ENCODE results near the gene CD58.
"Not testable (repeated sequence)": the region's sequence is repeated elsewhere in the genome, so short reads cannot be mapped to it uniquely, and the experiment has no call there.

The CD58 gene

GRCh38 chr1:116570358-116571214, at the start of gene CD58:
CD58 (minus strand) TSS chr1:116571026; CDS start chr1:116570972, 54 bp downstream.
- ChIA-PET CTCF (interaction anchor here (0.8 kb wide), 1 partner anchor 102 kb away, joined by 4 read pairs; no protein-coding TSS in a partner anchor), POLR2A (interaction anchor here (0.8 to 2.3 kb wide), 4 partner anchors 93 to 489 kb away, joined by 3 to 7 read pairs (median 4); partner anchors contain the start of gene TTF2)
- TF ChIP-seq L3MBTL2 (conservative IDR thresholded peaks at IDR 0.05) (peak; percentile 87), FOXM1 (IDR thresholded peaks at IDR 0.05; ENCODE audit: borderline replicate concordance) (0 out of 2 replicates have a peak, but pooled peaks have one; percentile 44), NFRKB (IDR thresholded peaks at IDR 0.05) (no peak), TARDBP (IDR thresholded peaks at IDR 0.05) (no peak), ARNT (IDR thresholded peaks at IDR 0.05) (no peak)
- peak; percentile 91 for DNase-seq (ENCODE audit: extremely low spot score)

- CTCF ChIA-PET; DNase-seq (ENCODE audit: extremely low spot score); POLR2A ChIA-PET: not testable (repeated sequence)
Measured at GRCh38 chr1:116620392-116620791, 49.6 kb upstream of the CD58 start.

GRCh38 chr1:116619106-116619505, 48.3 kb upstream of the CD58 start:
- POLR2A ChIA-PET; CTCF ChIA-PET; DNase-seq (ENCODE audit: extremely low spot score): not testable (repeated sequence)

- DNase-seq (ENCODE audit: extremely low spot score); CTCF ChIA-PET; POLR2A ChIA-PET: not testable (repeated sequence)
Measured at GRCh38 chr1:116617808-116618207, 47.0 kb upstream of the CD58 start.

- POLR2A ChIA-PET; DNase-seq (ENCODE audit: extremely low spot score); CTCF ChIA-PET: not testable (repeated sequence)
Measured at GRCh38 chr1:116613825-116614224, 43.0 kb upstream of the CD58 start.

GRCh38 chr1:116609801-116610371, 39.1 kb upstream of the CD58 start:
- DNase-seq (ENCODE audit: extremely low spot score); CTCF ChIA-PET; POLR2A ChIA-PET: not testable (repeated sequence)

- POLR2A ChIA-PET; DNase-seq (ENCODE audit: extremely low spot score); CTCF ChIA-PET: not testable (repeated sequence)
Measured at GRCh38 chr1:116608841-116609240, 38.0 kb upstream of the CD58 start.

GRCh38 chr1:116608151-116608550, 37.3 kb upstream of the CD58 start:
- POLR2A ChIA-PET; DNase-seq (ENCODE audit: extremely low spot score); CTCF ChIA-PET: not testable (repeated sequence)

GRCh38 chr1:116607463-116607862, 36.6 kb upstream of the CD58 start:
- DNase-seq (ENCODE audit: extremely low spot score); CTCF ChIA-PET; POLR2A ChIA-PET: not testable (repeated sequence)

- CTCF ChIA-PET; POLR2A ChIA-PET; DNase-seq (ENCODE audit: extremely low spot score): not testable (repeated sequence)
Measured at GRCh38 chr1:116606067-116606466, 35.2 kb upstream of the CD58 start.

GRCh38 chr1:116605315-116605714, 34.5 kb upstream of the CD58 start:
- TF ChIP-seq PKNOX1 (IDR thresholded peaks at IDR 0.05) (no peak), FOXM1 (IDR thresholded peaks at IDR 0.05; ENCODE audit: borderline replicate concordance) (no peak), HDGF (IDR thresholded peaks at IDR 0.05; ENCODE audit: borderline replicate concordance) (no peak), FOXA1 (IDR thresholded peaks at IDR 0.05) (no peak), FOXK2 (IDR thresholded peaks at IDR 0.05) (no peak), LEF1 (IDR thresholded peaks at IDR 0.05; ENCODE audit: borderline replicate concordance) (no peak)
- ChIA-PET POLR2A (no interaction called here), CTCF (no interaction called here)
- no peak for DNase-seq (ENCODE audit: extremely low spot score)

- POLR2A ChIA-PET; CTCF ChIA-PET; DNase-seq (ENCODE audit: extremely low spot score): not testable (repeated sequence)
Measured at GRCh38 chr1:116604408-116604807, 33.6 kb upstream of the CD58 start.

- CTCF ChIA-PET; DNase-seq (ENCODE audit: extremely low spot score); POLR2A ChIA-PET: not testable (repeated sequence)
Measured at GRCh38 chr1:116603646-116604045, 32.8 kb upstream of the CD58 start.

GRCh38 chr1:116599369-116599768, 28.5 kb upstream of the CD58 start:
- DNase-seq (ENCODE audit: extremely low spot score); POLR2A ChIA-PET: not testable (repeated sequence)
- CTCF ChIA-PET, result interaction anchor here (0.6 kb wide), 1 partner anchor 25 kb away, joined by 3 read pairs; no protein-coding TSS in a partner anchor

- POLR2A ChIA-PET; DNase-seq (ENCODE audit: extremely low spot score): not testable (repeated sequence)
Measured at GRCh38 chr1:116598420-116599036, 27.7 kb upstream of the CD58 start.

GRCh38 chr1:116597388-116597787, 26.6 kb upstream of the CD58 start:
- POLR2A ChIA-PET; DNase-seq (ENCODE audit: extremely low spot score): not testable (repeated sequence)
- CTCF ChIA-PET, result interaction anchor here (2.6 kb wide), 1 partner anchor 23 kb away, joined by 16 read pairs; no protein-coding TSS in a partner anchor

More at GRCh38 chr1:116598420-116599036, 27.7 kb upstream of the CD58 start:
- CTCF ChIA-PET, result interaction anchor here (0.6 kb wide), 1 partner anchor 24 kb away, joined by 3 read pairs; no protein-coding TSS in a partner anchor

Data from HEK293T (cell line).